Measurements from ENCODE around the gene FNIP2. TPM values are rescaled to one million over a fixed set of nuclear protein-coding genes. Genes with fewer than 3 reads are reported as not detected.
A peak's percentile ranks its signal among the peaks of the same experiment; 100 is the strongest.

The FNIP2 gene
- total and polyA plus RNA-seq, 9 of the 15 experiments (the other 6 are each of a cell fraction or from before 2014, with no cell fraction given) = 1.7 to 15.5 (median 8.3) TPM

DNA sequence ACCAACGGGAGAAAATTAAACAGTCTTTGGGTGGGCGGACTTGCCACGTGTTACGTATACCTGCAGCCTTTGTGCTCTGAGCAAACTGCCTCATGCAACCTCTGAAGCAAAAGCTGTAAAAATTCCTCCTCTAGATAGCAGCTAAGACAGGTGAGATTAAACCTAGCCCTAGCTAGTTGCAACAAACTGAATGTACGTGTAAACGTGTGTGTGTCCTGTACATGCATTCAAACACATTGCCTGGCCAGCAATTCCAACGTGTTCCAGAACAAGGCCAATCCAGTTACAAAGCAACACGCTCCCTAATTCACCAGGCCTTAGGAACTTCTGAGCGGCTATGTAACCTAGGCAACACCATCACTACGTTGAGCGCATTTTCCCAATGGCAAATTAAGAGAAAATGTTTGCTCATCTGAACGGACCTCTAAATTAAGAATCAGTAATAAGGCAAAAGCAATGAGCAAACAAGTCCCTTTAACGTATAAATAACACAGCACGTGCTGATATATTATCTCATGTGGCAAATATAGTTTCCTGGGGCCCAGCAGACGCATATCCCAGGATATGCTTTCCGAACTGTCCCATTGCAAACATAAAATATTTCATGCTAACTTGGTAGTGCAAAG is 46.4 kb upstream of the FNIP2 start (continued):
- TF ChIP-seq, protein P1, sequence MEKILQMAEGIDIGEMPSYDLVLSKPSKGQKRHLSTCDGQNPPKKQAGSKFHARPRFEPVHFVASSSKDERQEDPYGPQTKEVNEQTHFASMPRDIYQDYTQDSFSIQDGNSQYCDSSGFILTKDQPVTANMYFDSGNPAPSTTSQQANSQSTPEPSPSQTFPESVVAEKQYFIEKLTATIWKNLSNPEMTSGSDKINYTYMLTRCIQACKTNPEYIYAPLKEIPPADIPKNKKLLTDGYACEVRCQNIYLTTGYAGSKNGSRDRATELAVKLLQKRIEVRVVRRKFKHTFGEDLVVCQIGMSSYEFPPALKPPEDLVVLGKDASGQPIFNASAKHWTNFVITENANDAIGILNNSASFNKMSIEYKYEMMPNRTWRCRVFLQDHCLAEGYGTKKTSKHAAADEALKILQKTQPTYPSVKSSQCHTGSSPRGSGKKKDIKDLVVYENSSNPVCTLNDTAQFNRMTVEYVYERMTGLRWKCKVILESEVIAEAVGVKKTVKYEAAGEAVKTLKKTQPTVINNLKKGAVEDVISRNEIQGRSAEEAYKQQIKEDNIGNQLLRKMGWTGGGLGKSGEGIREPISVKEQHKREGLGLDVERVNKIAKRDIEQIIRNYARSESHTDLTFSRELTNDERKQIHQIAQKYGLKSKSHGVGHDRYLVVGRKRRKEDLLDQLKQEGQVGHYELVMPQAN (IDR thresholded peaks at IDR 0.05; ENCODE audit: borderline replicate concordance) = peak; percentile 66
- TF ChIP-seq ZEB2 (IDR thresholded peaks at IDR 0.05) (no peak), MTA2 (IDR thresholded peaks at IDR 0.05; ENCODE audit: low read depth) (no peak), ZFPM2 (CRISPR knock-in tag; IDR thresholded peaks at IDR 0.05) (no peak), RFX1 (IDR thresholded peaks at IDR 0.05) (peak; percentile 91), CREM (IDR thresholded peaks at IDR 0.05; ENCODE audit: low read depth) (no peak), CBFA2T2 (conservative IDR thresholded peaks at IDR 0.05) (no peak), ZSCAN29 (IDR thresholded peaks at IDR 0.05) (peak; percentile 29; the same call in 1 of the 2 replicates), ZNF778 (CRISPR knock-in tag; IDR thresholded peaks at IDR 0.05) (no peak), E2F3 (CRISPR knock-in tag; IDR thresholded peaks at IDR 0.05) (no peak), ZNF253 (CRISPR knock-in tag; conservative IDR thresholded peaks at IDR 0.05) (no peak), SMAD4 (CRISPR knock-in tag; conservative IDR thresholded peaks at IDR 0.05) (no peak), ZNF263 (CRISPR knock-in tag; IDR thresholded peaks at IDR 0.05; ENCODE audit: borderline replicate concordance) (no peak), SMARCC2 (IDR thresholded peaks at IDR 0.05; ENCODE audit: low read depth) (no peak), NFE2 (IDR thresholded peaks at IDR 0.05; ENCODE audit: low read depth) (no peak), FOXK1 (CRISPR knock-in tag; IDR thresholded peaks at IDR 0.05; ENCODE audit: borderline replicate concordance) (no peak), KDM1A (IDR thresholded peaks at IDR 0.05) (peak in 1 of 2 experiments; percentile 15; a peak in 1 of 4 replicates), NBN (IDR thresholded peaks at IDR 0.05; ENCODE audit: low read depth) (no peak), HOXB6 (CRISPR knock-in tag; IDR thresholded peaks at IDR 0.05; ENCODE audit: borderline replicate concordance) (no peak), HMG20A (CRISPR knock-in tag; conservative IDR thresholded peaks at IDR 0.05) (no peak), ZKSCAN3 (CRISPR knock-in tag; IDR thresholded peaks at IDR 0.05) (no peak), DNMT1 (IDR thresholded peaks at IDR 0.05) (no peak), YBX1 (IDR thresholded peaks at IDR 0.05) (no peak)
- TF ChIP-seq, protein P2, sequence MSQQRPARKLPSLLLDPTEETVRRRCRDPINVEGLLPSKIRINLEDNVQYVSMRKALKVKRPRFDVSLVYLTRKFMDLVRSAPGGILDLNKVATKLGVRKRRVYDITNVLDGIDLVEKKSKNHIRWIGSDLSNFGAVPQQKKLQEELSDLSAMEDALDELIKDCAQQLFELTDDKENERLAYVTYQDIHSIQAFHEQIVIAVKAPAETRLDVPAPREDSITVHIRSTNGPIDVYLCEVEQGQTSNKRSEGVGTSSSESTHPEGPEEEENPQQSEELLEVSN (IDR thresholded peaks at IDR 0.05; ENCODE audit: borderline replicate concordance in 1 of 2, extremely low read depth in 1 of 2, insufficient read depth in 1 of 2, insufficient read length in 1 of 2, low read depth in 1 of 2, low read length in 1 of 2, poor library complexity in 1 of 2, severe bottlenecking in 1 of 2) = peak in 1 of 2 experiments; percentile 11
- TF ChIP-seq, protein P3, sequence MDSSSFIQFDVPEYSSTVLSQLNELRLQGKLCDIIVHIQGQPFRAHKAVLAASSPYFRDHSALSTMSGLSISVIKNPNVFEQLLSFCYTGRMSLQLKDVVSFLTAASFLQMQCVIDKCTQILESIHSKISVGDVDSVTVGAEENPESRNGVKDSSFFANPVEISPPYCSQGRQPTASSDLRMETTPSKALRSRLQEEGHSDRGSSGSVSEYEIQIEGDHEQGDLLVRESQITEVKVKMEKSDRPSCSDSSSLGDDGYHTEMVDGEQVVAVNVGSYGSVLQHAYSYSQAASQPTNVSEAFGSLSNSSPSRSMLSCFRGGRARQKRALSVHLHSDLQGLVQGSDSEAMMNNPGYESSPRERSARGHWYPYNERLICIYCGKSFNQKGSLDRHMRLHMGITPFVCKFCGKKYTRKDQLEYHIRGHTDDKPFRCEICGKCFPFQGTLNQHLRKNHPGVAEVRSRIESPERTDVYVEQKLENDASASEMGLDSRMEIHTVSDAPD (CRISPR knock-in tag; IDR thresholded peaks at IDR 0.05) = no peak
- TF ChIP-seq, protein P4, sequence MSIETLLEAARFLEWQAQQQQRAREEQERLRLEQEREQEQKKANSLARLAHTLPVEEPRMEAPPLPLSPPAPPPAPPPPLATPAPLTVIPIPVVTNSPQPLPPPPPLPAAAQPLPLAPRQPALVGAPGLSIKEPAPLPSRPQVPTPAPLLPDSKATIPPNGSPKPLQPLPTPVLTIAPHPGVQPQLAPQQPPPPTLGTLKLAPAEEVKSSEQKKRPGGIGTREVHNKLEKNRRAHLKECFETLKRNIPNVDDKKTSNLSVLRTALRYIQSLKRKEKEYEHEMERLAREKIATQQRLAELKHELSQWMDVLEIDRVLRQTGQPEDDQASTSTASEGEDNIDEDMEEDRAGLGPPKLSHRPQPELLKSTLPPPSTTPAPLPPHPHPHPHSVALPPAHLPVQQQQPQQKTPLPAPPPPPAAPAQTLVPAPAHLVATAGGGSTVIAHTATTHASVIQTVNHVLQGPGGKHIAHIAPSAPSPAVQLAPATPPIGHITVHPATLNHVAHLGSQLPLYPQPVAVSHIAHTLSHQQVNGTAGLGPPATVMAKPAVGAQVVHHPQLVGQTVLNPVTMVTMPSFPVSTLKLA (conservative IDR thresholded peaks at IDR 0.05) = peak; percentile 50 to 65

Measured in K562 (cell line).